GM18868 (cell line): ENCODE measurements around the gene SGCA.

ENCODE experiments used
- ATAC-seq: cut with Tn5 transposase; IDR thresholded peaks from one replicate; pipeline ENCODE4 v1.9.1; 2021; ENCODE audit warnings: mild to moderate bottlenecking, moderate library complexity; ENCODE audit not compliant: unreplicated experiment

The SGCA gene

GRCh38 chr17:50181591-50182560, 16.1 kb downstream of the SGCA start:
- no peak for ATAC-seq

DNA sequence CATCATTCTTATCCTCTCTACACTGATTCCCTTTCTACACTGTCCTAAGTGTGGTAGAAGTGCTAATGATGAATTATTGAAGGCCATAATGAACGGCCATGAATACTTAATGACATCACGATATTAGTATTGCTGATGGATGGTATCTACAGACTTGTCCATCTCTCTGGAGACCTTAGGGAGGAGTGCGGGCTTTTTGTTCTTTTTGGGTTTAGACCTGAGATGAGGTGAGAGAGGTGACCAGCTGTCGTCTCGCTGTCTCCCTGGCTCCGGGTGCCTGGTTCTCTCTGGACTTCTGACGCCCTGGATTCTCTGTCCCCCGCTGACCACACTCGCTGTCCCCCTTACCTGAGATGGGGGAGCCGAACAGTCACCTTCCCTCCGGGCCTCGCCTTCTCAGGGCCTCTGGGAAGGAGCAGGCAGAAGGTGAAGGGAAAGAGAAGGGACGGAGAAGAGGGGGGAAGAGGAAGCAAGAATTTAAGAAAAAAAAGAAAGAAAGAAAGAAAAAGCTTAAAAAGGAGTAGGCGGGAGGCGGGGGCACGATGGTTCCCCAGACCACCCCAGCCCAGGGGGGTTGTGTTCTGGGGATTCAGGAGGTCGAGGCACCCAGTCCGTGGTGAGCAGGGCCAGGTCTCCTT, 17.1 kb downstream of the SGCA start:
- no peak for ATAC-seq

DNA sequence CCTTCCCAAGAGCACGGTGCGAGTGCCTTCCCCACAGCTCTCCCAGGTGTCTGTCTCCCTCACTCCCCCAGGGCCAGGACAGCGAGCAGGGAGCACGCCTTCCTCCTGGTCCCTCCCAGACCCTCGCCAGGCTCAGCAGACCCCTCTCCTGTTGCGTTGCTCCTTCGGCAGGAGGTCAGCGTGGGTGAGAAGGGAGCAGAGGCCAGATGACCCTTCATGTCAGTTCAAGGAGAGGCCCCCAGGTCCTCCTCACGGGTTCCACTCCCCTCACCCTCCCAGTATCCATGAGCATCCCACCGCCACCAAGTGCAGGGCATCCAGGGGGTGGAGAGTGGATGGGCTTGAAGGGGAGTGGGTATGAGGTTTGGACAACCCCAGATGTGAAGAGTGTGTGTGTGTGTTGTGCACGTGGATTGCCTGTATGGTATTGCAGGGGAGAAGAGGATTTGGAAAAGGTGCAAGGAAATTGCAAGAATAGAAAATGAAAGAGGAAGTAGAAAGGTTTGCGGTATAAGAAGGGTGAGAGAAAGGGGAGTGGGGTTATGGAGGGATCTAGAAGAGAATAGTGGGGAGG, 17.7 kb downstream of the SGCA start:
- ATAC-seq = no peak

DNA sequence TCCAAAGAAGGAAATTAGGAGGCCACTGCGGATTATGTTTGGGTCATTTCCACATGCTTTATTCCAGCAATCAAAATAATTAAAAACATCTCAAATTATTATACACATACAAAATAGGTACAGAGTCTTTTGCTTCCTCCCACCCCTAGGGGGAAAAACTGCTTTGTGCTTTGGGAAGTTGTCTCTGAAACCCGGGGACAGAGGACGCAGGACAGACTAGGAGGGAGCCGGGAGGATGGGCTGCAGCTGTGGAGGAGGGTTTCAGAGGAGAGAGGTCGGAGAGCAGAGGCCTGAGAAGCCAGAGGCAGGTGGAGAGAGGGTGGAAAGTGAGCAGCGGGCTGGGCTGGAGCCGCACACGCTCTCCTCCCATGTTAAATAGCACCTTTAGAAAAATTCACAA, 18.3 kb downstream of the SGCA start:
- ATAC-seq = no peak

- ATAC-seq = no peak
Observed at GRCh38 chr17:50184611-50185398, 19.0 kb downstream of the SGCA start.

- ATAC-seq = no peak
Observed at GRCh38 chr17:50185631-50186471, 20.0 kb downstream of the SGCA start.

DNA sequence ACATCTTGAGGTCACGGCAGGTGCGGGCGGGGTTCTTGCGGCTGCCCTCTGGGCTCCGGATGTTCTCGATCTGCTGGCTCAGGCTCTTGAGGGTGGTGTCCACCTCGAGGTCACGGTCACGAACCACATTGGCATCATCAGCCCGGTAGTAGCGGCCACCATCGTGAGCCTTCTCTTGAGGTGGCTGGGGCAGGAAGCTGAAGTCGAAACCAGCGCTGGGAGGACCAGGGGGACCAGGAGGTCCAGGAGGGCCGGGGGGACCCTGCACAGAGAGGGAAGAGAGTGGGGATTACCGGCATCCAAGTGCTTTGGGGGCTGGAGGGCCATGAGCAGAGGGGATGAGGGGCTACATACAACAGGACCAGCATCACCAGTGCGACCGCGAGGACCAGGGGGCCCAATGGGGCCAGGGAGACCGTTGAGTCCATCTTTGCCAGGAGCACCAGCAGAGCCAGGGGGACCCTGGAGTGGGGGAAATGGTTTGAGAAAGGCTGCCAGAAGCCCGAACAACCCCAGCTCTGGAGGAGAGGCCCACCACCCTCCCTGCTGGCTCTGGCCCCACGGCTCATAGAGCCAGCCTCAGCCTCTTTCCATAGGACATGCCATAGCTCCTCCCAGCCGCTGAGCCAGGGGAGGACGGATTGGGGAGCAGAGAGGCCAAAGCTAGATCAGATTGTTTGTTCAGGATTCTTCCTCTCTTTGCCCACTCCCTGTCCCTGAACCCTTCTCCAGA, 21.0 kb downstream of the SGCA start:
- ATAC-seq = no peak

GRCh38 chr17:50187394-50187725, 21.6 kb downstream of the SGCA start:
- ATAC-seq = no peak

- ATAC-seq = no peak
Observed at GRCh38 chr17:50187751-50188530, 22.1 kb downstream of the SGCA start.

DNA sequence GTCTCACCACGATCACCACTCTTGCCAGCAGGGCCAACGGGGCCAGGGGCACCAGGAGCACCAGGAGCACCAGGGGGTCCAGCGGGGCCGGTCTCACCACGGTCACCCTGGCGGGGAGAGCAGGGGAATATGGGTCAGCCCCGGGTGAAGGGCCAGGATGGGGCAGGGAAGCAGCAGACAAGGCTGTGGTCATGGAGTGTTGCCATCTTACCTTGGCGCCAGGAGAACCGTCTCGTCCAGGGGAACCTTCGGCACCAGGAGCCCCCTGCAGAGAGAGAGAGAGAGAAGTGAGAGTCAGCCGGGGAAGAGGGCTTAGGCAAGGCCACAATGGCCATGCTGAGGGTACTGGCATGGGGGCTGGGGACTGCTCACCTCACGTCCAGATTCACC, 22.7 kb downstream of the SGCA start:
- no peak for ATAC-seq

DNA sequence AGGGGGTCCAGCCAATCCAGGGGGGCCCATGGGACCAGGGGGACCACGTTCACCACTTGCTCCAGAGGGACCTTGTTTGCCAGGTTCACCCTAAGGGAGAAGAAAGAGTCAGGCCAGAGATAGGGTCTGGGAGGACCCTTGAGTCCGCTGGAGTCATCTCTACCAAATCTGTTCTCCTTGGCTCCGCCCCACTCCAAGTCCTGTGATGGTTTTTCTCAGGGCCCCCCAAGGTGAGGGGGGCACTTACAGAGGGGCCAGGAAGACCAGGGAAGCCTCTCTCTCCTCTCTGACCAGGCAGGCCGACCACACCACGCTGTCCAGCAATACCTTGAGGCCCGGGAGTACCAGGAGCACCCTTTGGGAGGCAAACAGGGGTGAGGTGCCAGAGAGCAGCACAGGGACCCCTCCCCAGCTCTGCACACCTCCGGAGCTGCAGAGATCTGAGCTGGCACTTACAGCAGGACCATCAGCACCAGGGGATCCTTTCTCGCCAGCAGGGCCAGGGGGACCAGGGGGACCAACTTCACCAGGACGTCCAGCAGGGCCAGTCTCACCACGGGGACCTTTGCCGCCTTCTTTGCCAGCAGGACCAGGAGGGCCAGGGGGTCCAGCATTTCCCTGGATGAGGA, 23.2 kb downstream of the SGCA start:
- no peak for ATAC-seq

DNA sequence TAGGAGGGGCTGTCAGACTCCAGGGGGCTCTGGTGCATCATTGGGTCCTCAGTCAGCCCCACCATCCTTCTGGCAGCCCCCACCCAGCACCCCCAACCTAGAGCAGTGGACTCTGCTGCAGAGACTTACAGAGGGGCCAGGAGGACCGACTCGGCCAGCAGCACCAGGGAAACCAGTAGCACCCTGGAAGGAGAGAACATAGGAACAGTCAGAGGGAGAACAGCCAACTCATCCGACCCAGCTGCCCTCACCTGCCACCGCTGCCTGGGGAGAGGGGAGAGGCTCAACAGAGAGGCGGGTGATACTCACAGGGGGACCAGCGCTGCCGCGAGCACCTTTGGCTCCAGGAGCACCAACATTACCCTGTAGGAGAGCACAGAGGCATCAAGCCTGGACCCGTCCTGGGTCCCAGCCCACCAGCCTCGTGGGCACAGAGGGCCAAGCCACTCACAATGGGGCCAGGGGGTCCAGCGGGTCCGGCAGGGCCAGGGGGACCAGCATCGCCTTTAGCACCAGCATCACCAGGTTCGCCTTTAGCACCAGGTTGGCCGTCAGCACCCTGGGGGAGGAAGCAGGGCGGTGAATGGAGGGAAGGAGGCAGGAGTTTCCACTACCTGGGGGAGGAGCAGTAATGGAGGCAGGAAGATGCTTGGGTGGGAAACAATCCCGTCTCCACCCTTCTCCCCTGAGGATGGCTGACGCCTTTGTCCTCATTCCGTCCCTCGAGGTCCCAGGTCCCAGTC, 23.9 kb downstream of the SGCA start:
- no peak for ATAC-seq

- no peak for ATAC-seq
Observed at GRCh38 chr17:50190293-50190602, 24.4 kb downstream of the SGCA start.

DNA sequence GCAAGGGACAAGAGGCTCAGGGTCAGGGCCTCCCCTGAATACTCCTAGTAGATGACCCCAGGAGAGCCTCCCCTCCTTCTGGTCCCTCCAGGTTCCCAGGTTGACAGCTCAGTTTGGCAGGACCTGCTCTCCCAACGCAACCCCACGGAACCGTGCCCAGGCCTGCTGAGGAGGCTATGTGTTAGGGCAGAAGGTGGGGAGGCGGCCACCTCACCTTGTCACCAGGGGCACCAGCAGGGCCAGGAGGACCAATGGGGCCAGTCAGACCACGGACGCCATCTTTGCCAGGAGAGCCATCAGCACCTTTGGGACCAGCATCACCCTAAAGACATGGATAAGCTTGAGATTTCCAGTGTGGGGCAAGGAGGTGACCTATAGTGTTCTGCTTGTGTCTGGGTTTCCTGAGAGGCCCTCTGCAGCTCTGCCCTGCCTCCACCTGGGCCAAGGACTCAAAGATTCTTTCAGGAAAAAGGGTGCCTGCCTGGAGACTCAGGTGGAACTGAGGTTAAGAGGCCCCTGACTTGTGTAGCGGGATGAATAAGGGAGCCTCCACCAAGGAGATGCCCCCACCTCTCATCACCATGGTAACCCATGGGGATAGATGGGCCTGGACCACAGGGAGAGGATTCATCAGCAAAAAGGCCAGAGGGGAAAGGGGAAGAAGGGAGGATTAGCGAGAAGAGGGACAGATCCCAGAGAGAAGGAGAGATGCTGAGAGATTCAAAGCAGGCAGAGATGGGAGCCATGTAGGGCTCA, 25.0 kb downstream of the SGCA start:
- no peak for ATAC-seq

GRCh38 chr17:50191359-50192143, 25.7 kb downstream of the SGCA start:
- ATAC-seq = no peak

DNA sequence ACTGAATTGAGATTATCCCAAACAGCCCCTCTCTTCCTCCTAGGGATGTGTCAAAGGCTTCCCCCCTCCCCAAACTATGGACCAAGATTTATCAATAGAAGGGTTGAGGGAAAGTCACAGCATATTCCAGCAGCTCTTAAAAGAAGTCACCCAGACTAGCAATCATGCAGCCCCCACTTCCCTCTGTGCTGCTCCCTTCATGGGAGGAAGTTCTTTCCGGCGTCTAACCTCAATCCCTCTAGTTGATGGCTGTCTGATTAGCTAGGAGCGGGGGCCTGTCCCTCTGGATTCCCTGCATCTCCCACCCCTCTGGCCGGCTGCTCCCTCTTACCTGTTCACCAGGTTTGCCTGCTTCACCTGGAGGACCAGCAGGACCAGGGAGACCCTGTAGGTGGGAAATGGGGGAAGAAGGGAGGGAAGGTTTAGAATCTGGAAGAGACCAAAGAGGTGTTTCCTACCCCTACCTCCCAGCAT, 26.4 kb downstream of the SGCA start:
- no peak for ATAC-seq
